ENCODE measurements around the gene EN2. TPM values are rescaled to one million over a fixed set of nuclear protein-coding genes. Genes with fewer than 3 reads are reported as not detected.
A peak's percentile ranks its signal among the peaks of the same experiment; 100 is the strongest.

EN2 gene
- total RNA-seq, 1 donor from 2014 or later = 0.11 TPM

DNA sequence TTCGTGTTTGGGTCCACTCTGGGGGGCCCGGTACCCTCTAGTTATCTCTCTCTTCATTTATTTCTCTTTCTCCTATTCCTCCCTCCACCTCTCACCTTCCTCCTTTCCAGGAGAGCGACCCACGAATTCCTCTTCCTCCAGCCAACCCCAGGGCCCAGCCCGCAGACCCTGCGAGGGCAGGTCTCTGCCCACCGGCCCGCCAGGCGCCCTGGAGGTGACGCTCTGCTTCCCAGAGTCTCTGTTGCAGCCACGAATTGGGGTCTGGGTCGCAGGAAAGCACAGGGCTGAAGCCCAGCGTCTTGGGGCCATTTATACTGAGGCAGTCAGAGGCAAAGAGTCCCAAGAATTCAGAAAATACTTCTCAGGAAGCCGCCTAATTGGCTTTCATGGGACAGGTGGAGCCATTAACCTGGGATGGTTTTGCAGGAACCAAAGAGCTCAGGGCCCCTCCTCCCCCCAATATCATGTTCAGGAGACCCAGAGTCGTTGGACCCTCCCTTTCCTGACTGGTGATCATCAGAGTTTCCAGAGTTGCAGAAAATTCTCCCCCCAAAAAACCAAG lies 2.7 kb upstream of the EN2 start:
- Histone ChIP-seq H3K27me3 (ENCODE audit: low read depth) (peaks cover 96% of the 10 kb centered on the region), H3K4me1 (peaks cover 54% of the 10 kb centered on the region), H3K36me3 (no peaks in the 10 kb centered on the region), H3K27ac (replicated peaks) (no peak overlapping the region), H3K4me3 (no peak overlapping the region), H3K9me3 (replicated peaks) (no peaks in the 10 kb centered on the region)
- intact Hi-C loops (cut with micrococcal nuclease) = no loop called here
- TF ChIP-seq CTCF (IDR thresholded peaks at IDR 0.05; ENCODE audit: borderline replicate concordance) = no peak
- no peak for DNase-seq

DNA sequence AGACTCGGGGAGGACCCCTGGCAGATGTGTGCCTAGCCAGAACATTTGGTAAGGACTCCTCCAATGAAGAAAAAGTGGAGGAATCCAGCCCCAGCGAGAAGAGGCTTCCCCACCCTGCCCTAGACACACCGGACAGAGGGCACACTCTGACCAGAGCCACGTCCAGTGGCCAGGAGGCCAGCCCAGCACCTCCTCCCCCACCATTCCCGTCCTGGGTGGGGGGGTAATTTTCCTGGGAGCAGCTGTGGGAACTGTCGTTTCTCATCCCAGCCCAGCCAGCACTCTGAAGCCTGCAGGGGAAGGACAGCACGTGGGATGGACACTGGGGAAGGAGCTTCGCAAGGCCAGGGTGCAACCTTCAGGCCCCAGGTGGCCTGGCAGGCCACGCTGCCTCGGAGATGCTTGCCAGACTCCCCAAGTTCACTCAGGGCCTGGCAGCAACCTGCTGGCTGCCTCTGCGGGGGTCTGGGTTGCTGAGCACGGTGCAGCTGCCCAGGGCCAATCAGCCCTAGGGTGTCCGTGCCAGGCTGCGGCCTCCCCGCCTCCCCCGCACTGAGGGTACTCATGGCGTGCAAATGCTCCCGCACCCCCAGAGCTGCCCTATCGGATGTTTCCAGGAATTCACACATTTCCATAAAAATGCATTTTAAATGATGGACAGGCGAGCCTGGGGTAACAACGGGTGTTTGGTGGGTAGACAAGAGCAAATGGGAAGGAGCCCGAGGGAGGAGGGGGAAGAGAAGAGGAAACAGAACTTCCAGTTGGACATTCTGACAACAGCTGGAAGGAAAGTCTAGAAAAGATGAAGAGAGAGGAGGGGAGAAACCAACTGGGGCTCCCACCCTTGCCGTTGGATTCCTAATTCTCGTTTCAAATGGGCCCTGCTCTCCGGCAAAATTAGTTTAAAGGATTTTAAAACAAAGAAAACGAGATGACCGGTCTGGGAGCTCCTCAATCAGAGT lies 1.9 kb upstream of the EN2 start:
- intact Hi-C loops (cut with micrococcal nuclease) = no loop called here
- Histone ChIP-seq H3K27ac (replicated peaks) (no peak overlapping the region), H3K4me1 (peaks cover 51% of the 10 kb centered on the region), H3K27me3 (ENCODE audit: low read depth) (peaks cover 96% of the 10 kb centered on the region), H3K4me3 (peak overlapping the region; percentile 71), H3K36me3 (no peaks in the 10 kb centered on the region), H3K9me3 (replicated peaks) (no peaks in the 10 kb centered on the region)
- TF ChIP-seq CTCF (IDR thresholded peaks at IDR 0.05; ENCODE audit: borderline replicate concordance) = no peak
- DNase-seq = no peak

- no peak for TF ChIP-seq CTCF (IDR thresholded peaks at IDR 0.05; ENCODE audit: borderline replicate concordance)
- peak; percentile 67 for DNase-seq
- intact Hi-C loops (cut with micrococcal nuclease) = no loop called here
- H3K4me1 ChIP-seq = peaks cover 51% of the 10 kb centered on the region
- peaks cover 96% of the 10 kb centered on the region for H3K27me3 ChIP-seq (ENCODE audit: low read depth)
- no peaks in the 10 kb centered on the region for H3K36me3 ChIP-seq
- H3K4me3 ChIP-seq = peak overlapping the region; percentile 71
- no peak overlapping the region for H3K27ac ChIP-seq (replicated peaks)
- H3K9me3 ChIP-seq (replicated peaks) = no peaks in the 10 kb centered on the region
Measured at GRCh38 chr7:155456738-155457543, 988 bp upstream of the EN2 start.

DNA sequence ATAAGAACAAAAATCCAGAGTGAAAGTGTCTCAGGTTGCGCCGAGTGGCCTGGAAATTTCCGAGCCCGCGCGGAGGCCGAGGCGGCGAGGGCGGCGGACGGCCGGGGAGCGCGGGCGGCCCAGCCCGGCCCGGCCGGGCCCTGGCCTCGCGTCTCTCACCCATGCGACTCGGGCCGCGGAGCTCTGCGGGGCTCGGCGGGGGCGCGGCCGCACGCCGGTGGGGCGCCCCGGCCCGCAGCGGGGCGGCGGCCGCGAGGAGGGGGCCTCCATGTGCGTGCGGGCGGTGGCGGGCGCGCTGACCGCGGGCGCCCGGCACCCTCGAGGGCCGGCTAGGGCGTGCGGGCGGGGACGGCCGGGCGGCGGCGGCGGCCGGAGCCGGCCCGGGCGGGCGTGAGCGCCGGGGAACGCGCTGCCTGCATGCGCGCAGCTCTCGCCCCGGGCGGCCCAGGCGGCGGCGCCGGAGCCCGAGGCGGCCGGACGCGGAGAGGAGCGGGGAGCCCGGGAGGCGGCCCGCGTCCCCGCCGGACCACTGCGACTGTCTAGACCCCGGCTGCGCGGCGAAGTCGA lies 302 bp upstream of the EN2 start:
- Histone ChIP-seq H3K36me3 (no peaks in the 10 kb centered on the region), H3K4me3 (peak overlapping the region; percentile 71), H3K27ac (replicated peaks) (no peak overlapping the region), H3K9me3 (replicated peaks) (no peaks in the 10 kb centered on the region), H3K27me3 (ENCODE audit: low read depth) (peaks cover 96% of the 10 kb centered on the region), H3K4me1 (peaks cover 51% of the 10 kb centered on the region)
- intact Hi-C loops (cut with micrococcal nuclease) = no loop called here
- DNase-seq = no peak
- no peak for TF ChIP-seq CTCF (IDR thresholded peaks at IDR 0.05; ENCODE audit: borderline replicate concordance)

All from left ventricle myocardium inferior (tissue), 1 donor.